ENCODE results near the gene TMA7B.

Gene TMA7B

GRCh38 chr22:39967103-39967829, 7.1 kb downstream of the TMA7B start:
- Histone ChIP-seq H3K27ac (ENCODE audit: low read length) (no peak overlapping the region), H3K36me3 (replicated peaks; ENCODE audit: insufficient read depth, low read length) (no peaks in the 10 kb centered on the region)
- no peak for DNase-seq

GRCh38 chr22:39967996-39968972, 8.1 kb downstream of the TMA7B start:
- no peaks in the 10 kb centered on the region for H3K9me2 ChIP-seq (replicated peaks; ENCODE audit: insufficient read depth, low read length)
- H3K27me3 ChIP-seq (replicated peaks; ENCODE audit: insufficient read depth, low read length), result no peaks in the 10 kb centered on the region
- no peak overlapping the region for H3K27ac ChIP-seq (ENCODE audit: low read length)
- no peaks in the 10 kb centered on the region for H3K4me1 ChIP-seq (ENCODE audit: low read length)
- no peak overlapping the region for H3K9ac ChIP-seq (ENCODE audit: low read length)
- H2AFZ ChIP-seq (ENCODE audit: low read length), result no peak overlapping the region
- H3K4me2 ChIP-seq (ENCODE audit: low read depth, low read length), result no peak overlapping the region
- no peaks in the 10 kb centered on the region for H3K9me3 ChIP-seq (replicated peaks; ENCODE audit: insufficient read depth, low read length)
- no peaks in the 10 kb centered on the region for H3K79me2 ChIP-seq (ENCODE audit: low read length)
- H3F3A ChIP-seq (ENCODE audit: insufficient read depth, low read length), result no peaks in the 10 kb centered on the region
- no peaks in the 10 kb centered on the region for H3K36me3 ChIP-seq (replicated peaks; ENCODE audit: insufficient read depth, low read length)
- no peaks in the 10 kb centered on the region for H4K20me1 ChIP-seq (ENCODE audit: insufficient read depth, low read length)
- DNase-seq, result no peak
- TF ChIP-seq EZH2 (optimal IDR thresholded peaks at IDR 0.05; ENCODE audit: low read depth, low read length) (no peak), CTCF (IDR thresholded peaks at IDR 0.05; ENCODE audit: low read length) (no peak), EZH2phosphoT487 (IDR thresholded peaks at IDR 0.05; ENCODE audit: low read length) (no peak)
- H3K4me3 ChIP-seq (ENCODE audit: low read length), result no peak overlapping the region

More at GRCh38 chr22:39967103-39967829, 7.1 kb downstream of the TMA7B start:
- TF ChIP-seq EZH2phosphoT487 (IDR thresholded peaks at IDR 0.05; ENCODE audit: low read length) (no peak), CTCF (IDR thresholded peaks at IDR 0.05; ENCODE audit: low read length) (no peak), EZH2 (optimal IDR thresholded peaks at IDR 0.05; ENCODE audit: low read depth, low read length) (no peak)
- Histone ChIP-seq H3K9ac (ENCODE audit: low read length) (no peak overlapping the region), H3K4me3 (ENCODE audit: low read length) (no peak overlapping the region), H2AFZ (ENCODE audit: low read length) (no peak overlapping the region), H3F3A (ENCODE audit: insufficient read depth, low read length) (no peaks in the 10 kb centered on the region), H3K27me3 (replicated peaks; ENCODE audit: insufficient read depth, low read length) (no peaks in the 10 kb centered on the region), H3K79me2 (ENCODE audit: low read length) (no peaks in the 10 kb centered on the region), H3K9me2 (replicated peaks; ENCODE audit: insufficient read depth, low read length) (no peaks in the 10 kb centered on the region), H3K4me2 (ENCODE audit: low read depth, low read length) (no peak overlapping the region), H4K20me1 (ENCODE audit: insufficient read depth, low read length) (no peaks in the 10 kb centered on the region), H3K9me3 (replicated peaks; ENCODE audit: insufficient read depth, low read length) (no peaks in the 10 kb centered on the region), H3K4me1 (ENCODE audit: low read length) (no peaks in the 10 kb centered on the region)

- no peak for DNase-seq
- H3F3A ChIP-seq (ENCODE audit: insufficient read depth, low read length), result no peaks in the 10 kb centered on the region
- H3K27me3 ChIP-seq (replicated peaks; ENCODE audit: insufficient read depth, low read length), result no peaks in the 10 kb centered on the region
- no peaks in the 10 kb centered on the region for H3K4me1 ChIP-seq (ENCODE audit: low read length)
- no peak overlapping the region for H3K27ac ChIP-seq (ENCODE audit: low read length)
- no peak for TF ChIP-seq EZH2phosphoT487 (IDR thresholded peaks at IDR 0.05; ENCODE audit: low read length)
- TF ChIP-seq CTCF (IDR thresholded peaks at IDR 0.05; ENCODE audit: low read length), result no peak
- TF ChIP-seq EZH2 (optimal IDR thresholded peaks at IDR 0.05; ENCODE audit: low read depth, low read length), result no peak
- no peak overlapping the region for H3K9ac ChIP-seq (ENCODE audit: low read length)
- no peaks in the 10 kb centered on the region for H4K20me1 ChIP-seq (ENCODE audit: insufficient read depth, low read length)
- no peak overlapping the region for H3K4me3 ChIP-seq (ENCODE audit: low read length)
- H2AFZ ChIP-seq (ENCODE audit: low read length), result no peak overlapping the region
- no peaks in the 10 kb centered on the region for H3K9me3 ChIP-seq (replicated peaks; ENCODE audit: insufficient read depth, low read length)
- no peaks in the 10 kb centered on the region for H3K9me2 ChIP-seq (replicated peaks; ENCODE audit: insufficient read depth, low read length)
- H3K4me2 ChIP-seq (ENCODE audit: low read depth, low read length), result no peak overlapping the region
- no peaks in the 10 kb centered on the region for H3K36me3 ChIP-seq (replicated peaks; ENCODE audit: insufficient read depth, low read length)
- no peaks in the 10 kb centered on the region for H3K79me2 ChIP-seq (ENCODE audit: low read length)
Measured at GRCh38 chr22:39970742-39971141, 10.5 kb downstream of the TMA7B start.
